Limb (tissue), 2 donors: ENCODE data around the gene HDAC9.

Experiments used
- DNase-seq, 2 donors: peaks; one replicate each; pipeline ENCODE4 v3.0.0-alpha.2; 2016; ENCODE audit errors: extremely low spot score in 2 of 2

Gene HDAC9

GRCh38 chr7:18889436-18889835 lies 393.9 kb downstream of the HDAC9 start:
- DNase-seq, result no peak

- DNase-seq, result no peak
Measured at GRCh38 chr7:18890134-18890533, 394.6 kb downstream of the HDAC9 start.

GRCh38 chr7:18890885-18891621 lies 395.5 kb downstream of the HDAC9 start:
- no peak for DNase-seq

- DNase-seq, result no peak
Measured at GRCh38 chr7:18893156-18893555, 397.6 kb downstream of the HDAC9 start.

GRCh38 chr7:18894155-18894554 lies 398.6 kb downstream of the HDAC9 start:
- no peak for DNase-seq

GRCh38 chr7:18895456-18895855 lies 399.9 kb downstream of the HDAC9 start:
- no peak for DNase-seq

- DNase-seq, result no peak
Measured at GRCh38 chr7:18896343-18896975, 400.9 kb downstream of the HDAC9 start.

- no peak for DNase-seq
Measured at GRCh38 chr7:18900236-18900635, 404.7 kb downstream of the HDAC9 start.

GRCh38 chr7:18900803-18901202 lies 405.3 kb downstream of the HDAC9 start:
- DNase-seq, result no peak

GRCh38 chr7:18901351-18901750 lies 405.8 kb downstream of the HDAC9 start:
- no peak for DNase-seq

GRCh38 chr7:18901982-18902421 lies 406.5 kb downstream of the HDAC9 start:
- DNase-seq, result peak in 1 of 2 donors; percentile 35

- no peak for DNase-seq
Measured at GRCh38 chr7:18902892-18903291, 407.3 kb downstream of the HDAC9 start.

GRCh38 chr7:18903695-18904094 lies 408.1 kb downstream of the HDAC9 start:
- peak in 1 of 2 donors; percentile 38 for DNase-seq

GRCh38 chr7:18905316-18905943 lies 409.9 kb downstream of the HDAC9 start:
- no peak for DNase-seq

- no peak for DNase-seq
Measured at GRCh38 chr7:18906901-18907300, 411.4 kb downstream of the HDAC9 start.

GRCh38 chr7:18913106-18913505 lies 417.6 kb downstream of the HDAC9 start:
- no peak for DNase-seq

- no peak for DNase-seq
Measured at GRCh38 chr7:18916826-18917225, 421.3 kb downstream of the HDAC9 start.

- DNase-seq, result no peak
Measured at GRCh38 chr7:18927134-18927533, 431.6 kb downstream of the HDAC9 start.

GRCh38 chr7:18936265-18936664 lies 440.7 kb downstream of the HDAC9 start:
- no peak for DNase-seq

- no peak for DNase-seq
Measured at GRCh38 chr7:18939771-18940592, 444.4 kb downstream of the HDAC9 start.

- DNase-seq, result no peak
Measured at GRCh38 chr7:18940593-18941134, 445.1 kb downstream of the HDAC9 start.
